Natural killer cell (primary cell): ENCODE data around the gene CCDC127. TPM values are rescaled to one million over a fixed set of nuclear protein-coding genes. Genes with fewer than 3 reads are reported as not detected.

Experiments
- ATAC-seq, 3 donors: fragments of 150-1000 bp in 2 of 3; fragments of 200-7000 bp in 1 of 3; cut with Tn5 transposase; 1 replicate in 1 of 3; 2 replicates in 2 of 3; pipeline ENCODE4 v1.10.0; 2021; ENCODE audit warnings: mild to moderate bottlenecking in 2 of 3, moderate library complexity in 2 of 3
- DNase-seq, 2 donors: peaks; one replicate each; pipeline versions ENCODE4 v3.0.0 to v3.0.0-alpha.2; 2013 to 2021; ENCODE audit warnings: mixed read lengths in 1 of 2
- H3K27ac ChIP-seq: one replicate; pipeline ENCODE4 v1.5.1; 2013; ENCODE audit warnings: mild to moderate bottlenecking, low read length
- H3K27me3 ChIP-seq: one replicate; pipeline ENCODE4 v1.6.1; 2013; ENCODE audit warnings: low read length; ENCODE audit not compliant: control insufficient read depth, insufficient read depth
- H3K36me3 ChIP-seq: one replicate; pipeline ENCODE4 v1.6.1; 2013; ENCODE audit warnings: low read length; ENCODE audit not compliant: control insufficient read depth, insufficient read depth
- H3K4me1 ChIP-seq: one replicate; pipeline ENCODE4 v1.6.1; 2013; ENCODE audit warnings: low read length; ENCODE audit not compliant: control insufficient read depth, insufficient read depth
- H3K4me3 ChIP-seq: one replicate; pipeline ENCODE4 v1.5.1; 2013; ENCODE audit warnings: low read length
- H3K9me3 ChIP-seq: one replicate; pipeline ENCODE4 v1.6.1; 2013; ENCODE audit warnings: low read length; ENCODE audit not compliant: control insufficient read depth, insufficient read depth
- H3K27ac Mint-ChIP-seq, 2 donors: one replicate each; pipeline ENCODE4 v1.8.0; 2022; ENCODE audit warnings: mild to moderate bottlenecking in 2 of 2, mixed read lengths in 2 of 2, moderate library complexity in 1 of 2
- H3K27me3 Mint-ChIP-seq, 2 donors: one replicate each; pipeline ENCODE4 v1.8.0; 2022; ENCODE audit warnings: low read depth in 2 of 2, mixed read lengths in 2 of 2
- H3K36me3 Mint-ChIP-seq: one replicate; pipeline ENCODE4 v1.8.0; 2022; ENCODE audit warnings: mixed read lengths
- H3K4me1 Mint-ChIP-seq, 2 donors: one replicate each; pipeline ENCODE4 v1.8.0; 2022; ENCODE audit warnings: mixed read lengths in 2 of 2
- H3K4me3 Mint-ChIP-seq: one replicate; pipeline ENCODE4 v1.8.0; 2022; ENCODE audit warnings: mild to moderate bottlenecking, moderate library complexity, mixed read lengths
- H3K9me3 Mint-ChIP-seq, 2 donors: one replicate each; pipeline ENCODE4 v1.8.0; 2022; ENCODE audit warnings: mixed read lengths in 2 of 2
- CTCF ChIP-seq: fragments of 200-600 bp; IDR thresholded peaks from one replicate; pipeline ENCODE4 v1.8.0; 2022; ENCODE audit warnings: antibody characterized with exemption
- WGBS: methylation state at CpG from one replicate; pipeline ENCODE4 v1.1.7; 2013; ENCODE audit warnings: missing lambda C conversion rate; ENCODE audit not compliant: insufficient coverage; 5-methylcytosine and 5-hydroxymethylcytosine counted together
- intact Hi-C: fragments of 100-400 bp; cut with micrococcal nuclease; formaldehyde crosslinking; loops from one replicate; pipeline ENCODE4 v1.14.2; 2022
- total RNA-seq, 4 donors: library from RNA; stranded (reverse); fragments of 120-200 nt in 1 of 4; gene quantifications; one replicate each; pipeline versions ENCODE4 v1.2.3 to v1.2.4, GENCODE V29; 2013 to 2022

CCDC127 gene
- total RNA-seq, 3 donors from 2014 or later (not counting 1 experiment from before 2014, with no cell fraction given) = 4.4 to 6.2 (median 5.4) TPM

GRCh38 chr5:204462-204861 is 13.5 kb downstream of the CCDC127 start:
- Mint-ChIP-seq H3K4me1 (peaks cover under 1 to 19% of the 10 kb centered on the region in 2 donors), H3K27ac (no peak overlapping the region), H3K27me3 (no peaks in the 10 kb centered on the region), H3K4me3 (no peak overlapping the region), H3K36me3 (peaks cover 8% of the 10 kb centered on the region), H3K9me3 (no peaks in the 10 kb centered on the region)
- intact Hi-C loops = no loop called here
- no peak for ATAC-seq
- Histone ChIP-seq H3K9me3 (no peaks in the 10 kb centered on the region), H3K27me3 (no peaks in the 10 kb centered on the region), H3K4me1 (no peaks in the 10 kb centered on the region), H3K4me3 (no peak overlapping the region), H3K27ac (no peak overlapping the region), H3K36me3 (peaks cover 30% of the 10 kb centered on the region)
- no peak for DNase-seq
- TF ChIP-seq CTCF = no peak

- Histone ChIP-seq H3K27me3 (no peaks in the 10 kb centered on the region), H3K27ac (no peak overlapping the region), H3K4me3 (no peak overlapping the region), H3K9me3 (no peaks in the 10 kb centered on the region), H3K36me3 (peaks cover 30% of the 10 kb centered on the region), H3K4me1 (no peaks in the 10 kb centered on the region)
- intact Hi-C loops = no loop called here
- no peaks in the 10 kb centered on the region for H3K9me3 Mint-ChIP-seq
- H3K27me3 Mint-ChIP-seq = no peaks in the 10 kb centered on the region
- H3K36me3 Mint-ChIP-seq = peaks cover 8% of the 10 kb centered on the region
- no peak for TF ChIP-seq CTCF
- WGBS = 94% methylated on average over 6 of the region's 6 CpGs
- peaks cover 0 to 18% of the 10 kb centered on the region in 2 donors for H3K4me1 Mint-ChIP-seq
- H3K4me3 Mint-ChIP-seq = no peak overlapping the region
- DNase-seq (no peak), ATAC-seq (no peak)
- no peak overlapping the region for H3K27ac Mint-ChIP-seq
Measured at GRCh38 chr5:204001-204400, 14.0 kb downstream of the CCDC127 start.

GRCh38 chr5:203246-203930 is 14.6 kb downstream of the CCDC127 start:
- Mint-ChIP-seq H3K36me3 (peaks cover 8% of the 10 kb centered on the region), H3K4me1 (peaks cover 0 to 18% of the 10 kb centered on the region in 2 donors), H3K27ac (no peak overlapping the region), H3K9me3 (no peaks in the 10 kb centered on the region), H3K27me3 (no peaks in the 10 kb centered on the region), H3K4me3 (no peak overlapping the region)
- WGBS = 97% methylated on average over 26 of the region's 26 CpGs
- Histone ChIP-seq H3K27me3 (no peaks in the 10 kb centered on the region), H3K4me3 (no peak overlapping the region), H3K4me1 (no peaks in the 10 kb centered on the region), H3K27ac (no peak overlapping the region), H3K36me3 (peaks cover 30% of the 10 kb centered on the region), H3K9me3 (no peaks in the 10 kb centered on the region)
- no peak for TF ChIP-seq CTCF
- intact Hi-C loops = no loop called here
- ATAC-seq (no peak), DNase-seq (no peak)

- no peaks in the 10 kb centered on the region for H3K27me3 ChIP-seq
Measured at GRCh38 chr5:201672-202071, 16.3 kb downstream of the CCDC127 start.

More at GRCh38 chr5:201672-202071, 16.3 kb downstream of the CCDC127 start:
- DNase-seq = no peak
- Histone ChIP-seq H3K4me3 (no peak overlapping the region), H3K36me3 (peaks cover 27% of the 10 kb centered on the region), H3K27ac (no peak overlapping the region), H3K9me3 (no peaks in the 10 kb centered on the region), H3K4me1 (no peaks in the 10 kb centered on the region)
- H3K4me1 Mint-ChIP-seq = peaks cover 0 to 5% of the 10 kb centered on the region in 2 donors
- ATAC-seq = no peak
- TF ChIP-seq CTCF = no peak
- 95% methylated on average over 8 of the region's 8 CpGs for WGBS
- no peaks in the 10 kb centered on the region for H3K9me3 Mint-ChIP-seq
- intact Hi-C loops = no loop called here
- no peaks in the 10 kb centered on the region for H3K27me3 Mint-ChIP-seq
- no peak overlapping the region for H3K27ac Mint-ChIP-seq
- peaks cover 8% of the 10 kb centered on the region for H3K36me3 Mint-ChIP-seq
- H3K4me3 Mint-ChIP-seq = no peak overlapping the region
